ENCODE measurements around the gene TBX4.

The TBX4 gene

GRCh38 chr17:61410141-61411010, 41.8 kb upstream of the TBX4 start:
- Histone ChIP-seq H3K79me1 (replicated peaks; ENCODE audit: low read length, poor library complexity, severe bottlenecking) (peaks cover 2% of the 10 kb centered on the region), H3K14ac (ENCODE audit: low read length in 2 of 2) (no peak overlapping the region), H3K9me3 (ENCODE audit: control insufficient read depth, low read length) (no peaks in the 10 kb centered on the region), H3K18ac (ENCODE audit: low read depth in 1 of 2, low read length in 2 of 2) (peak overlapping the region; percentile 58 to 93), H4K91ac (ENCODE audit: low read length) (no peak overlapping the region), H3K27me3 (ENCODE audit: control insufficient read depth in 1 of 2, insufficient read depth in 1 of 2, low read length in 2 of 2) (peaks cover 0 to 41% of the 10 kb centered on the region in 2 experiments), H3K4ac (ENCODE audit: low read depth in 1 of 2, low read length in 2 of 2) (peak overlapping the region in 1 of 2 experiments; percentile 57), H3K4me3 (ENCODE audit: insufficient read depth in 1 of 2, low read depth in 1 of 2, low read length in 2 of 2) (peak overlapping the region; percentile 59 to 62), H2BK120ac (ENCODE audit: low read depth, low read length) (peak overlapping the region; percentile 21), H2BK12ac (ENCODE audit: low read length in 2 of 2) (peak overlapping the region in 1 of 2 experiments; percentile 34), H3K9ac (ENCODE audit: low read length) (peak overlapping the region; percentile 81), H4K8ac (ENCODE audit: low read length) (peak overlapping the region; percentile 85), H3K4me2 (ENCODE audit: low read length, poor library complexity, severe bottlenecking) (peak overlapping the region; percentile 94), H2AFZ (ENCODE audit: low read depth, low read length) (no peak overlapping the region), H2AK5ac (ENCODE audit: low read length, severe bottlenecking) (no peak overlapping the region), H3K27ac (ENCODE audit: low read length, poor library complexity, severe bottlenecking) (no peak overlapping the region), H2BK5ac (ENCODE audit: low read depth, low read length, poor library complexity, severe bottlenecking) (no peak overlapping the region), H3K36me3 (ENCODE audit: control insufficient read depth in 1 of 2, insufficient read depth in 2 of 2, low read depth in 1 of 2, low read length in 2 of 2) (peaks cover 0 to 32% of the 10 kb centered on the region in 2 experiments), H3K4me1 (ENCODE audit: control insufficient read depth, insufficient read depth, low read depth, low read length) (peaks cover 24% of the 10 kb centered on the region), H3K23ac (ENCODE audit: low read length in 2 of 2) (no peak overlapping the region), H2BK15ac (ENCODE audit: low read depth, poor library complexity, severe bottlenecking) (no peak overlapping the region)
- 17% methylated on average over 44 of the region's 48 CpGs for WGBS
- DNase-seq = peak; percentile 88

GRCh38 chr17:61411011-61411260, 41.3 kb upstream of the TBX4 start:
- Histone ChIP-seq H2BK120ac (ENCODE audit: low read depth, low read length) (peak overlapping the region; percentile 27), H3K4me3 (ENCODE audit: insufficient read depth in 1 of 2, low read depth in 1 of 2, low read length in 2 of 2) (peak overlapping the region; percentile 62 to 83), H3K4me1 (ENCODE audit: control insufficient read depth, insufficient read depth, low read depth, low read length) (peaks cover 22% of the 10 kb centered on the region), H3K27me3 (ENCODE audit: control insufficient read depth in 1 of 2, insufficient read depth in 1 of 2, low read length in 2 of 2) (peaks cover 0 to 37% of the 10 kb centered on the region in 2 experiments), H3K4ac (ENCODE audit: low read depth in 1 of 2, low read length in 2 of 2) (peak overlapping the region in 1 of 2 experiments; percentile 57), H2BK5ac (ENCODE audit: low read depth, low read length, poor library complexity, severe bottlenecking) (no peak overlapping the region), H2BK12ac (ENCODE audit: low read length in 2 of 2) (peak overlapping the region in 1 of 2 experiments; percentile 34), H2AK5ac (ENCODE audit: low read length, severe bottlenecking) (no peak overlapping the region), H3K36me3 (ENCODE audit: control insufficient read depth in 1 of 2, insufficient read depth in 2 of 2, low read depth in 1 of 2, low read length in 2 of 2) (peaks cover 0 to 27% of the 10 kb centered on the region in 2 experiments), H3K9me3 (ENCODE audit: control insufficient read depth, low read length) (no peaks in the 10 kb centered on the region), H3K4me2 (ENCODE audit: low read length, poor library complexity, severe bottlenecking) (peak overlapping the region; percentile 94), H3K9ac (ENCODE audit: low read length) (peak overlapping the region; percentile 90), H3K27ac (ENCODE audit: low read length, poor library complexity, severe bottlenecking) (no peak overlapping the region), H3K14ac (ENCODE audit: low read length in 2 of 2) (no peak overlapping the region), H4K91ac (ENCODE audit: low read length) (no peak overlapping the region), H2AFZ (ENCODE audit: low read depth, low read length) (no peak overlapping the region), H3K23ac (ENCODE audit: low read length in 2 of 2) (no peak overlapping the region), H4K8ac (ENCODE audit: low read length) (peak overlapping the region; percentile 66), H2BK15ac (ENCODE audit: low read depth, poor library complexity, severe bottlenecking) (peak overlapping the region; percentile 96), H3K18ac (ENCODE audit: low read depth in 1 of 2, low read length in 2 of 2) (peak overlapping the region; percentile 93 to 96), H3K79me1 (replicated peaks; ENCODE audit: low read length, poor library complexity, severe bottlenecking) (peaks cover 2% of the 10 kb centered on the region)
- DNase-seq = no peak
- WGBS = 5% methylated on average over 21 of the region's 29 CpGs

- Histone ChIP-seq H3K18ac (ENCODE audit: low read depth in 1 of 2, low read length in 2 of 2) (peak overlapping the region; percentile 93 to 96), H3K27ac (ENCODE audit: low read length, poor library complexity, severe bottlenecking) (peak overlapping the region; percentile 88)
- WGBS = 2% methylated on average over 61 of the region's 75 CpGs
These were observed 40.7 kb upstream of the TBX4 start for GRCh38 chr17:61411261-61412142.

More at GRCh38 chr17:61411261-61412142, 40.7 kb upstream of the TBX4 start:
- H4K8ac ChIP-seq (ENCODE audit: low read length) = peak overlapping the region; percentile 93
- no peak overlapping the region for H3K14ac ChIP-seq (ENCODE audit: low read length in 2 of 2)
- peaks cover 27% of the 10 kb centered on the region for H3K4me1 ChIP-seq (ENCODE audit: control insufficient read depth, insufficient read depth, low read depth, low read length)
- H3K4me2 ChIP-seq (ENCODE audit: low read length, poor library complexity, severe bottlenecking) = peak overlapping the region; percentile 94
- peak overlapping the region; percentile 96 for H2BK15ac ChIP-seq (ENCODE audit: low read depth, poor library complexity, severe bottlenecking)
- H3K4ac ChIP-seq (ENCODE audit: low read depth in 1 of 2, low read length in 2 of 2) = peak overlapping the region in 1 of 2 experiments; percentile 90
- H2BK12ac ChIP-seq (ENCODE audit: low read length in 2 of 2) = peak overlapping the region; percentile 64 to 86
- H3K23ac ChIP-seq (ENCODE audit: low read length in 2 of 2) = peak overlapping the region in 1 of 2 experiments; percentile 51
- H3K27me3 ChIP-seq (ENCODE audit: control insufficient read depth in 1 of 2, insufficient read depth in 1 of 2, low read length in 2 of 2) = peaks cover 0 to 32% of the 10 kb centered on the region in 2 experiments
- peak overlapping the region; percentile 90 for H3K9ac ChIP-seq (ENCODE audit: low read length)
- DNase-seq = peak; percentile 88
- peak overlapping the region; percentile 66 for H2BK5ac ChIP-seq (ENCODE audit: low read depth, low read length, poor library complexity, severe bottlenecking)
- peak overlapping the region; percentile 62 to 83 for H3K4me3 ChIP-seq (ENCODE audit: insufficient read depth in 1 of 2, low read depth in 1 of 2, low read length in 2 of 2)
- peak overlapping the region; percentile 78 for H2BK120ac ChIP-seq (ENCODE audit: low read depth, low read length)
- peaks cover 0 to 22% of the 10 kb centered on the region in 2 experiments for H3K36me3 ChIP-seq (ENCODE audit: control insufficient read depth in 1 of 2, insufficient read depth in 2 of 2, low read depth in 1 of 2, low read length in 2 of 2)
- peak overlapping the region; percentile 78 for H2AFZ ChIP-seq (ENCODE audit: low read depth, low read length)
- peak overlapping the region; percentile 87 for H4K91ac ChIP-seq (ENCODE audit: low read length)
- H3K9me3 ChIP-seq (ENCODE audit: control insufficient read depth, low read length) = no peaks in the 10 kb centered on the region
- H3K79me1 ChIP-seq (replicated peaks; ENCODE audit: low read length, poor library complexity, severe bottlenecking) = peaks cover 2% of the 10 kb centered on the region
- H2AK5ac ChIP-seq (ENCODE audit: low read length, severe bottlenecking) = no peak overlapping the region
